ENCODE results near the gene PDE4D.

DNA sequence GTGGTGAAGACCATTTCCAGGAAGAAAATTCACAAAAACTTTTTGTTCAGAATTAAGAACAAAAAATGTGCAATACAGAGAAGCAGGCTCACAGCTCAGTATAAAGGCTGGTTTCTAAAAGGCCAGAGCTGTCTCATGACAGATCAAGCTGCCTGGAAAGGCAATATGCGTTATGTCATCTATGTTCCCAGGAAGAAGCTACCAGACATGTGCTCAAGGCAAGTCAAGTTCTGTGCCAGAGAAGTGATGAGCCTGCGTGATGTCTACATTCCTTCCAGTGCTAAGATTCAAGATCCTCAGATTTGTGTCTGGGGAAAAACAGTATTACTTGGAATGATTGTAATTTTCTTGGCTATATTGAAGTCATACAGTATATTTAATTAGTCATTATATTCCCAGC lies 104.3 kb downstream of the PDE4D start:
- no peak for TF ChIP-seq OSR1 (CRISPR knock-in tag; IDR thresholded peaks at IDR 0.05)
- no peak for TF ChIP-seq SNAI2 (CRISPR knock-in tag; IDR thresholded peaks at IDR 0.05)
- no peak for TF ChIP-seq ZC3H10 (CRISPR knock-in tag; IDR thresholded peaks at IDR 0.05)
- TF ChIP-seq, protein P1, sequence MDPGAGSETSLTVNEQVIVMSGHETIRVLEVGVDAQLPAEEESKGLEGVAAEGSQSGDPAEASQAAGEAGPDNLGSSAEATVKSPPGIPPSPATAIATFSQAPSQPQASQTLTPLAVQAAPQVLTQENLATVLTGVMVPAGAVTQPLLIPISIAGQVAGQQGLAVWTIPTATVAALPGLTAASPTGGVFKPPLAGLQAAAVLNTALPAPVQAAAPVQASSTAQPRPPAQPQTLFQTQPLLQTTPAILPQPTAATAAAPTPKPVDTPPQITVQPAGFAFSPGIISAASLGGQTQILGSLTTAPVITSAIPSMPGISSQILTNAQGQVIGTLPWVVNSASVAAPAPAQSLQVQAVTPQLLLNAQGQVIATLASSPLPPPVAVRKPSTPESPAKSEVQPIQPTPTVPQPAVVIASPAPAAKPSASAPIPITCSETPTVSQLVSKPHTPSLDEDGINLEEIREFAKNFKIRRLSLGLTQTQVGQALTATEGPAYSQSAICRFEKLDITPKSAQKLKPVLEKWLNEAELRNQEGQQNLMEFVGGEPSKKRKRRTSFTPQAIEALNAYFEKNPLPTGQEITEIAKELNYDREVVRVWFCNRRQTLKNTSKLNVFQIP (CRISPR knock-in tag; IDR thresholded peaks at IDR 0.05; ENCODE audit: borderline replicate concordance, low read depth), result no peak
- no peak for TF ChIP-seq BACH2 (CRISPR knock-in tag; IDR thresholded peaks at IDR 0.05; ENCODE audit: borderline replicate concordance)
- TF ChIP-seq, protein P2, sequence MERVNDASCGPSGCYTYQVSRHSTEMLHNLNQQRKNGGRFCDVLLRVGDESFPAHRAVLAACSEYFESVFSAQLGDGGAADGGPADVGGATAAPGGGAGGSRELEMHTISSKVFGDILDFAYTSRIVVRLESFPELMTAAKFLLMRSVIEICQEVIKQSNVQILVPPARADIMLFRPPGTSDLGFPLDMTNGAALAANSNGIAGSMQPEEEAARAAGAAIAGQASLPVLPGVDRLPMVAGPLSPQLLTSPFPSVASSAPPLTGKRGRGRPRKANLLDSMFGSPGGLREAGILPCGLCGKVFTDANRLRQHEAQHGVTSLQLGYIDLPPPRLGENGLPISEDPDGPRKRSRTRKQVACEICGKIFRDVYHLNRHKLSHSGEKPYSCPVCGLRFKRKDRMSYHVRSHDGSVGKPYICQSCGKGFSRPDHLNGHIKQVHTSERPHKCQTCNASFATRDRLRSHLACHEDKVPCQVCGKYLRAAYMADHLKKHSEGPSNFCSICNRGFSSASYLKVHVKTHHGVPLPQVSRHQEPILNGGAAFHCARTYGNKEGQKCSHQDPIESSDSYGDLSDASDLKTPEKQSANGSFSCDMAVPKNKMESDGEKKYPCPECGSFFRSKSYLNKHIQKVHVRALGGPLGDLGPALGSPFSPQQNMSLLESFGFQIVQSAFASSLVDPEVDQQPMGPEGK (CRISPR knock-in tag; IDR thresholded peaks at IDR 0.05; ENCODE audit: borderline replicate concordance), result no peak
- TF ChIP-seq ESRRG (CRISPR knock-in tag; IDR thresholded peaks at IDR 0.05), result no peak
- TF ChIP-seq, protein P3, sequence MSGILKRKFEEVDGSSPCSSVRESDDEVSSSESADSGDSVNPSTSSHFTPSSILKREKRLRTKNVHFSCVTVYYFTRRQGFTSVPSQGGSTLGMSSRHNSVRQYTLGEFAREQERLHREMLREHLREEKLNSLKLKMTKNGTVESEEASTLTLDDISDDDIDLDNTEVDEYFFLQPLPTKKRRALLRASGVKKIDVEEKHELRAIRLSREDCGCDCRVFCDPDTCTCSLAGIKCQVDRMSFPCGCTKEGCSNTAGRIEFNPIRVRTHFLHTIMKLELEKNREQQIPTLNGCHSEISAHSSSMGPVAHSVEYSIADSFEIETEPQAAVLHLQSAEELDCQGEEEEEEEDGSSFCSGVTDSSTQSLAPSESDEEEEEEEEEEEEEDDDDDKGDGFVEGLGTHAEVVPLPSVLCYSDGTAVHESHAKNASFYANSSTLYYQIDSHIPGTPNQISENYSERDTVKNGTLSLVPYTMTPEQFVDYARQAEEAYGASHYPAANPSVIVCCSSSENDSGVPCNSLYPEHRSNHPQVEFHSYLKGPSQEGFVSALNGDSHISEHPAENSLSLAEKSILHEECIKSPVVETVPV (CRISPR knock-in tag; IDR thresholded peaks at IDR 0.05), result no peak

Measured in SK-N-SH treated with all-trans-retinoic acid at 6 μM for 48 hours (cell line).